ENCODE results near the gene DCTN3. TPM values are rescaled to one million over a fixed set of nuclear protein-coding genes. Genes with fewer than 3 reads are reported as not detected.

The DCTN3 gene
- total and polyA plus RNA-seq, 9 of the 15 experiments (the other 6 are each of a cell fraction or from before 2014, with no cell fraction given), result 11.0 to 51.0 (median 41.9) TPM

- Histone ChIP-seq H2AFZ (ENCODE audit: low read depth, low read length) (peak overlapping the region; percentile 92), H3K9ac (ENCODE audit: insufficient read depth in 1 of 2, low read depth in 2 of 2, low read length in 2 of 2) (peak overlapping the region; percentile 73 to 96), H3K36me3 (ENCODE audit: control insufficient read depth, insufficient read depth, low read length) (peaks cover 14% of the 10 kb centered on the region; the same call in 1 of the 3 replicates), H3K4me1 (replicated peaks in 1 of 2; ENCODE audit: control insufficient read depth in 2 of 2, insufficient read depth in 2 of 2, low read length in 2 of 2) (peaks cover 5 to 23% of the 10 kb centered on the region in 2 experiments; a peak in 4 of 5 replicates), H3K9me1 (ENCODE audit: control insufficient read depth, insufficient read depth, low read length) (no peaks in the 10 kb centered on the region), H3K4me3 (peak overlapping the region; percentile 54), H3K27ac (ENCODE audit: extremely low read depth, low read depth, low read length) (peak overlapping the region; percentile 65), H3K79me2 (ENCODE audit: control insufficient read depth, insufficient read depth, low read length) (peaks cover 18% of the 10 kb centered on the region), H3K27me3 (ENCODE audit: control insufficient read depth in 2 of 2, insufficient read depth in 2 of 2, low read length in 2 of 2) (no peaks in the 10 kb centered on the region), H4K20me1 (replicated peaks; ENCODE audit: control insufficient read depth, insufficient read depth, low read length) (0 out of 2 replicates have a peak, but pooled peaks cover 4% of the 10 kb centered on the region), H3K4me2 (ENCODE audit: insufficient read depth, low read length) (peak overlapping the region; percentile 82), H3K9me3 (replicated peaks; ENCODE audit: control insufficient read depth, insufficient read depth, low read depth, low read length) (no peaks in the 10 kb centered on the region)
- FAIRE-seq (no peak), ATAC-seq (peak; percentile 5; the same call in 2 of the 3 replicates), DNase-seq (ENCODE audit: extremely low read depth in 1 of 4, low spot score in 3 of 4) (peak in 1 of 4 experiments; percentile 16)
- CTCF ChIA-PET (ENCODE audit: low intra/inter-chr PET ratio), result no interaction called here
- POLR2A ChIA-PET, result interaction anchor here (1.0 to 1.7 kb wide), 2 partner anchors 9 to 18 kb away, joined by 4 to 6 read pairs; partner anchors contain the start of gene GALT
- in situ Hi-C loops (cut with MboI), result no loop called here
- WGBS (ENCODE audit: insufficient coverage, low coverage, missing lambda C conversion rate), result 34% methylated on average over 3 of the region's 23 CpGs
- BruUV-seq (replicated peaks), result no TSS peak
- intact Hi-C loops (cut with micrococcal nuclease), result no loop called here
- TF ChIP-seq GATAD2A (IDR thresholded peaks at IDR 0.05) (no peak), MYC (IDR thresholded peaks at IDR 0.05; ENCODE audit: low read depth, low read length) (peak; percentile 20; the same call in 1 of the 2 replicates), MYC (CRISPR knock-in tag; IDR thresholded peaks at IDR 0.05; ENCODE audit: borderline replicate concordance, low read depth) (no peak), ZNF583 (CRISPR knock-in tag; IDR thresholded peaks at IDR 0.05) (no peak), NELFE (IDR thresholded peaks at IDR 0.05; ENCODE audit: insufficient read depth, insufficient read length) (no peak), TCF3 (CRISPR knock-in tag; IDR thresholded peaks at IDR 0.05) (no peak), NFYB (IDR thresholded peaks at IDR 0.05; ENCODE audit: extremely low read depth, insufficient read length) (no peak), ETV1 (tag; conservative IDR thresholded peaks at IDR 0.05; ENCODE audit: low read depth) (no peak), ZSCAN29 (IDR thresholded peaks at IDR 0.05) (no peak), EP400 (IDR thresholded peaks at IDR 0.05) (0 out of 2 replicates have a peak, but pooled peaks have one; percentile 50), POLR2AphosphoS5 (IDR thresholded peaks at IDR 0.05; ENCODE audit: control insufficient read depth, insufficient read depth, low read depth, low read length) (no peak), FOXA1 (IDR thresholded peaks at IDR 0.05; ENCODE audit: borderline replicate concordance) (no peak), HNRNPUL1 (IDR thresholded peaks at IDR 0.05; ENCODE audit: low read length) (no peak), POLR2AphosphoS2 (IDR thresholded peaks at IDR 0.05; ENCODE audit: low read length) (no peak), ZNF232 (CRISPR knock-in tag; IDR thresholded peaks at IDR 0.05) (no peak), CHD2 (IDR thresholded peaks at IDR 0.05; ENCODE audit: low read depth, low read length) (no peak), ZNF707 (CRISPR knock-in tag; conservative IDR thresholded peaks at IDR 0.05) (no peak), ZNF253 (CRISPR knock-in tag; conservative IDR thresholded peaks at IDR 0.05) (no peak)
- TF ChIP-seq, protein P1, sequence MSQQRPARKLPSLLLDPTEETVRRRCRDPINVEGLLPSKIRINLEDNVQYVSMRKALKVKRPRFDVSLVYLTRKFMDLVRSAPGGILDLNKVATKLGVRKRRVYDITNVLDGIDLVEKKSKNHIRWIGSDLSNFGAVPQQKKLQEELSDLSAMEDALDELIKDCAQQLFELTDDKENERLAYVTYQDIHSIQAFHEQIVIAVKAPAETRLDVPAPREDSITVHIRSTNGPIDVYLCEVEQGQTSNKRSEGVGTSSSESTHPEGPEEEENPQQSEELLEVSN (IDR thresholded peaks at IDR 0.05; ENCODE audit: borderline replicate concordance in 1 of 2, extremely low read depth in 1 of 2, insufficient read depth in 1 of 2, insufficient read length in 1 of 2, low read depth in 1 of 2, low read length in 1 of 2, poor library complexity in 1 of 2, severe bottlenecking in 1 of 2), result peak in 1 of 2 experiments; percentile 18
- TF ChIP-seq, protein P2, sequence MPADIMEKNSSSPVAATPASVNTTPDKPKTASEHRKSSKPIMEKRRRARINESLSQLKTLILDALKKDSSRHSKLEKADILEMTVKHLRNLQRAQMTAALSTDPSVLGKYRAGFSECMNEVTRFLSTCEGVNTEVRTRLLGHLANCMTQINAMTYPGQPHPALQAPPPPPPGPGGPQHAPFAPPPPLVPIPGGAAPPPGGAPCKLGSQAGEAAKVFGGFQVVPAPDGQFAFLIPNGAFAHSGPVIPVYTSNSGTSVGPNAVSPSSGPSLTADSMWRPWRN (IDR thresholded peaks at IDR 0.05; ENCODE audit: low read depth), result no peak
- TF ChIP-seq, protein P3, sequence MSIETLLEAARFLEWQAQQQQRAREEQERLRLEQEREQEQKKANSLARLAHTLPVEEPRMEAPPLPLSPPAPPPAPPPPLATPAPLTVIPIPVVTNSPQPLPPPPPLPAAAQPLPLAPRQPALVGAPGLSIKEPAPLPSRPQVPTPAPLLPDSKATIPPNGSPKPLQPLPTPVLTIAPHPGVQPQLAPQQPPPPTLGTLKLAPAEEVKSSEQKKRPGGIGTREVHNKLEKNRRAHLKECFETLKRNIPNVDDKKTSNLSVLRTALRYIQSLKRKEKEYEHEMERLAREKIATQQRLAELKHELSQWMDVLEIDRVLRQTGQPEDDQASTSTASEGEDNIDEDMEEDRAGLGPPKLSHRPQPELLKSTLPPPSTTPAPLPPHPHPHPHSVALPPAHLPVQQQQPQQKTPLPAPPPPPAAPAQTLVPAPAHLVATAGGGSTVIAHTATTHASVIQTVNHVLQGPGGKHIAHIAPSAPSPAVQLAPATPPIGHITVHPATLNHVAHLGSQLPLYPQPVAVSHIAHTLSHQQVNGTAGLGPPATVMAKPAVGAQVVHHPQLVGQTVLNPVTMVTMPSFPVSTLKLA (conservative IDR thresholded peaks at IDR 0.05), result 0 out of 4 replicates have a peak, but pooled peaks of 1 of the 2 experiments have one; percentile 24
Measured at GRCh38 chr9:34636791-34637355, 16.6 kb upstream of the DCTN3 start.

Measured in K562 (cell line).